ENCODE results near the gene TNS1.
A peak's percentile ranks its signal among the peaks of the same experiment; 100 is the strongest.

Gene TNS1

GRCh38 chr2:217832115-217832514 lies 170.7 kb downstream of the TNS1 start:
- no peak for DNase-seq (ENCODE audit: low read depth)

GRCh38 chr2:217831306-217831705 lies 171.5 kb downstream of the TNS1 start:
- no peak for DNase-seq (ENCODE audit: low read depth)

- DNase-seq (ENCODE audit: low read depth): no peak
Observed at GRCh38 chr2:217830807-217831206, 172.0 kb downstream of the TNS1 start.

GRCh38 chr2:217830061-217830460 lies 172.7 kb downstream of the TNS1 start:
- no peak for DNase-seq (ENCODE audit: low read depth)

GRCh38 chr2:217829420-217829819 lies 173.4 kb downstream of the TNS1 start:
- no peak for DNase-seq (ENCODE audit: low read depth)

- no peak for DNase-seq (ENCODE audit: low read depth)
Observed at GRCh38 chr2:217828336-217828735, 174.5 kb downstream of the TNS1 start.

GRCh38 chr2:217827430-217828201 lies 175.2 kb downstream of the TNS1 start:
- peak; percentile 63 for DNase-seq (ENCODE audit: low read depth)

GRCh38 chr2:217826991-217827390 lies 175.8 kb downstream of the TNS1 start:
- no peak for DNase-seq (ENCODE audit: low read depth)

- DNase-seq (ENCODE audit: low read depth): no peak
Observed at GRCh38 chr2:217826520-217826919, 176.3 kb downstream of the TNS1 start.

- no peak for DNase-seq (ENCODE audit: low read depth)
Observed at GRCh38 chr2:217825469-217826235, 177.1 kb downstream of the TNS1 start.

- no peak for DNase-seq (ENCODE audit: low read depth)
Observed at GRCh38 chr2:217824223-217824622, 178.6 kb downstream of the TNS1 start.

GRCh38 chr2:217823626-217824025 lies 179.2 kb downstream of the TNS1 start:
- DNase-seq (ENCODE audit: low read depth): no peak

- no peak for DNase-seq (ENCODE audit: low read depth)
Observed at GRCh38 chr2:217822296-217823252, 180.2 kb downstream of the TNS1 start.

GRCh38 chr2:217821536-217822147 lies 181.2 kb downstream of the TNS1 start:
- DNase-seq (ENCODE audit: low read depth): no peak

GRCh38 chr2:217820904-217821303 lies 181.9 kb downstream of the TNS1 start:
- no peak for DNase-seq (ENCODE audit: low read depth)

- no peak for DNase-seq (ENCODE audit: low read depth)
Observed at GRCh38 chr2:217820091-217820819, 182.5 kb downstream of the TNS1 start.

- no peak for DNase-seq (ENCODE audit: low read depth)
Observed at GRCh38 chr2:217818293-217818850, 184.4 kb downstream of the TNS1 start.

GRCh38 chr2:217817466-217818292 lies 185.1 kb downstream of the TNS1 start:
- DNase-seq (ENCODE audit: low read depth): no peak

- no peak for DNase-seq (ENCODE audit: low read depth)
Observed at GRCh38 chr2:217816396-217816869, 186.4 kb downstream of the TNS1 start.

- DNase-seq (ENCODE audit: low read depth): no peak
Observed at GRCh38 chr2:217813828-217814227, 189.0 kb downstream of the TNS1 start.
